SK-N-SH treated with all-trans-retinoic acid at 6 μM for 48 hours (cell line): ENCODE data around the gene SETDB1.

Experiments used
- ATAC-seq: fragments of 200-7000 bp; cut with Tn5 transposase; 3 replicates; pipeline ENCODE4 v1.9.1; 2020; ENCODE audit warnings: mild to moderate bottlenecking, moderate library complexity
- ARNTL ChIP-seq: fragments of 450-650 bp; formaldehyde crosslinking; IDR thresholded peaks from 2 replicates; pipeline ENCODE4 v1.5.0; 2020; ENCODE audit warnings: low read depth, mild to moderate bottlenecking, moderate library complexity, borderline replicate concordance
- BACH2 ChIP-seq: fragments of 250-450 bp; sonication (Bioruptor Pico); IDR thresholded peaks from 2 replicates; pipeline ENCODE4 v1.9.0; 2021; ENCODE audit warnings: mild to moderate bottlenecking, borderline replicate concordance
- ESRRG ChIP-seq: fragments of 250-450 bp; sonication (Bioruptor Pico); IDR thresholded peaks from 2 replicates; pipeline ENCODE4 v1.6.1; 2021; ENCODE audit warnings: mild to moderate bottlenecking
- GLIS3 ChIP-seq: fragments of 250-450 bp; sonication (Bioruptor Pico); IDR thresholded peaks from 2 replicates; pipeline ENCODE4 v1.5.0; 2020; ENCODE audit warnings: mild to moderate bottlenecking, moderate library complexity
- ISL1 ChIP-seq: fragments of 250-450 bp; sonication (Bioruptor Pico); IDR thresholded peaks from 2 replicates; pipeline ENCODE4 v2.1.2; 2022; ENCODE audit warnings: mild to moderate bottlenecking, moderate library complexity
- OSR1 ChIP-seq: fragments of 250-450 bp; sonication (Bioruptor Pico); IDR thresholded peaks from 2 replicates; pipeline ENCODE4 v1.8.0; 2022; ENCODE audit warnings: moderate library complexity, mild to moderate bottlenecking, inconsistent platforms
- PPARA ChIP-seq: fragments of 250-450 bp; sonication (Bioruptor Pico); IDR thresholded peaks from 2 replicates; pipeline ENCODE4 v1.5.0; 2020; ENCODE audit warnings: mild to moderate bottlenecking, borderline replicate concordance
- RARB ChIP-seq: fragments of 250-450 bp; sonication (Bioruptor Pico); IDR thresholded peaks from 2 replicates; pipeline ENCODE4 v1.8.0; 2021; ENCODE audit warnings: mild to moderate bottlenecking, moderate library complexity
- SNAI2 ChIP-seq: fragments of 250-450 bp; sonication (Bioruptor Pico); IDR thresholded peaks from 2 replicates; pipeline ENCODE4 v1.5.0; 2020; ENCODE audit warnings: mild to moderate bottlenecking, moderate library complexity
- TCF4 ChIP-seq: fragments of 250-450 bp; sonication (Bioruptor Pico); IDR thresholded peaks from 2 replicates; pipeline ENCODE4 v1.8.0; 2021; ENCODE audit warnings: mild to moderate bottlenecking, moderate library complexity, borderline replicate concordance
- TOX ChIP-seq: fragments of 250-450 bp; sonication (Bioruptor Pico); IDR thresholded peaks from 2 replicates; pipeline ENCODE4 v1.8.0; 2021; ENCODE audit warnings: mild to moderate bottlenecking, moderate library complexity, borderline replicate concordance
- TSHZ2 ChIP-seq: fragments of 250-450 bp; sonication (Bioruptor Pico); IDR thresholded peaks from 2 replicates; pipeline ENCODE4 v1.5.0; 2020; ENCODE audit warnings: mild to moderate bottlenecking, moderate library complexity
- ZC3H10 ChIP-seq: fragments of 250-450 bp; sonication (Bioruptor Pico); IDR thresholded peaks from 2 replicates; pipeline ENCODE4 v1.5.1; 2021; ENCODE audit warnings: mild to moderate bottlenecking, moderate library complexity
- ZFP3 ChIP-seq: fragments of 250-450 bp; sonication (Bioruptor Pico); IDR thresholded peaks from 2 replicates; pipeline ENCODE4 v1.5.0; 2020; ENCODE audit warnings: mild to moderate bottlenecking, moderate library complexity
- ZNF8 ChIP-seq: fragments of 450-650 bp; formaldehyde crosslinking; IDR thresholded peaks from 2 replicates; pipeline ENCODE4 v1.5.0; 2020; ENCODE audit warnings: mild to moderate bottlenecking, moderate library complexity
- TF ChIP-seq, protein P1 (sequence below): fragments of 250-450 bp; sonication (Bioruptor Pico); IDR thresholded peaks from 2 replicates; pipeline ENCODE4 v1.5.1; 2020; ENCODE audit warnings: low read depth, mild to moderate bottlenecking, moderate library complexity
- TF ChIP-seq, protein P2 (sequence below): fragments of 250-450 bp; sonication (Bioruptor Pico); IDR thresholded peaks from 2 replicates; pipeline ENCODE4 v1.5.1; 2021; ENCODE audit warnings: mild to moderate bottlenecking, moderate library complexity
- TF ChIP-seq, protein P3 (sequence below): fragments of 250-450 bp; sonication (Bioruptor Pico); IDR thresholded peaks from 2 replicates; pipeline ENCODE4 v1.8.0; 2021; ENCODE audit warnings: low read depth, mild to moderate bottlenecking, moderate library complexity, borderline replicate concordance

The SETDB1 gene

GRCh38 chr1:150995460-150995859 is 69.3 kb downstream of the SETDB1 start:
- peak; percentile 7; the same call in 2 of the 3 replicates for ATAC-seq
- TF ChIP-seq, protein P1, sequence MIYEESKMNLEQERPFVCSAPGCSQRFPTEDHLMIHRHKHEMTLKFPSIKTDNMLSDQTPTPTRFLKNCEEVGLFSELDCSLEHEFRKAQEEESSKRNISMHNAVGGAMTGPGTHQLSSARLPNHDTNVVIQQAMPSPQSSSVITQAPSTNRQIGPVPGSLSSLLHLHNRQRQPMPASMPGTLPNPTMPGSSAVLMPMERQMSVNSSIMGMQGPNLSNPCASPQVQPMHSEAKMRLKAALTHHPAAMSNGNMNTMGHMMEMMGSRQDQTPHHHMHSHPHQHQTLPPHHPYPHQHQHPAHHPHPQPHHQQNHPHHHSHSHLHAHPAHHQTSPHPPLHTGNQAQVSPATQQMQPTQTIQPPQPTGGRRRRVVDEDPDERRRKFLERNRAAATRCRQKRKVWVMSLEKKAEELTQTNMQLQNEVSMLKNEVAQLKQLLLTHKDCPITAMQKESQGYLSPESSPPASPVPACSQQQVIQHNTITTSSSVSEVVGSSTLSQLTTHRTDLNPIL (CRISPR knock-in tag) = no peak
- no peak for TF ChIP-seq ISL1
- no peak for TF ChIP-seq TSHZ2 (CRISPR knock-in tag)
- no peak for TF ChIP-seq RARB (CRISPR knock-in tag)
- TF ChIP-seq, protein P2, sequence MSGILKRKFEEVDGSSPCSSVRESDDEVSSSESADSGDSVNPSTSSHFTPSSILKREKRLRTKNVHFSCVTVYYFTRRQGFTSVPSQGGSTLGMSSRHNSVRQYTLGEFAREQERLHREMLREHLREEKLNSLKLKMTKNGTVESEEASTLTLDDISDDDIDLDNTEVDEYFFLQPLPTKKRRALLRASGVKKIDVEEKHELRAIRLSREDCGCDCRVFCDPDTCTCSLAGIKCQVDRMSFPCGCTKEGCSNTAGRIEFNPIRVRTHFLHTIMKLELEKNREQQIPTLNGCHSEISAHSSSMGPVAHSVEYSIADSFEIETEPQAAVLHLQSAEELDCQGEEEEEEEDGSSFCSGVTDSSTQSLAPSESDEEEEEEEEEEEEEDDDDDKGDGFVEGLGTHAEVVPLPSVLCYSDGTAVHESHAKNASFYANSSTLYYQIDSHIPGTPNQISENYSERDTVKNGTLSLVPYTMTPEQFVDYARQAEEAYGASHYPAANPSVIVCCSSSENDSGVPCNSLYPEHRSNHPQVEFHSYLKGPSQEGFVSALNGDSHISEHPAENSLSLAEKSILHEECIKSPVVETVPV (CRISPR knock-in tag) = no peak
- no peak for TF ChIP-seq ZNF8 (CRISPR knock-in tag)
- no peak for TF ChIP-seq PPARA (CRISPR knock-in tag)
- TF ChIP-seq ZC3H10 = no peak
- TF ChIP-seq OSR1 = no peak
- TF ChIP-seq TOX (CRISPR knock-in tag) = no peak
- TF ChIP-seq SNAI2 = no peak

GRCh38 chr1:150995896-150996295 is 69.7 kb downstream of the SETDB1 start:
- peak; percentile 74 for ATAC-seq
- no peak for TF ChIP-seq ARNTL (CRISPR knock-in tag)
- TF ChIP-seq BACH2 (CRISPR knock-in tag) = no peak
- TF ChIP-seq TCF4 = no peak
- TF ChIP-seq TSHZ2 (CRISPR knock-in tag) = no peak
- TF ChIP-seq ZNF8 (CRISPR knock-in tag) = no peak
- no peak for TF ChIP-seq TOX (CRISPR knock-in tag)
- TF ChIP-seq SNAI2 = no peak
- TF ChIP-seq ISL1 = no peak
- TF ChIP-seq, protein P3, sequence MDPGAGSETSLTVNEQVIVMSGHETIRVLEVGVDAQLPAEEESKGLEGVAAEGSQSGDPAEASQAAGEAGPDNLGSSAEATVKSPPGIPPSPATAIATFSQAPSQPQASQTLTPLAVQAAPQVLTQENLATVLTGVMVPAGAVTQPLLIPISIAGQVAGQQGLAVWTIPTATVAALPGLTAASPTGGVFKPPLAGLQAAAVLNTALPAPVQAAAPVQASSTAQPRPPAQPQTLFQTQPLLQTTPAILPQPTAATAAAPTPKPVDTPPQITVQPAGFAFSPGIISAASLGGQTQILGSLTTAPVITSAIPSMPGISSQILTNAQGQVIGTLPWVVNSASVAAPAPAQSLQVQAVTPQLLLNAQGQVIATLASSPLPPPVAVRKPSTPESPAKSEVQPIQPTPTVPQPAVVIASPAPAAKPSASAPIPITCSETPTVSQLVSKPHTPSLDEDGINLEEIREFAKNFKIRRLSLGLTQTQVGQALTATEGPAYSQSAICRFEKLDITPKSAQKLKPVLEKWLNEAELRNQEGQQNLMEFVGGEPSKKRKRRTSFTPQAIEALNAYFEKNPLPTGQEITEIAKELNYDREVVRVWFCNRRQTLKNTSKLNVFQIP (CRISPR knock-in tag) = no peak
- TF ChIP-seq, protein P2 (CRISPR knock-in tag) = no peak
- no peak for TF ChIP-seq GLIS3
- no peak for TF ChIP-seq ESRRG (CRISPR knock-in tag)
- TF ChIP-seq, protein P1 (CRISPR knock-in tag) = no peak
- no peak for TF ChIP-seq ZFP3 (CRISPR knock-in tag)
- TF ChIP-seq RARB (CRISPR knock-in tag) = no peak
